Umbilical cord (tissue), 2 donors: Measurements from ENCODE around the gene MYO9B. TPM values are rescaled to one million over a fixed set of nuclear protein-coding genes. Genes with fewer than 3 reads are reported as not detected.

ENCODE experiments used
- DNase-seq: peaks from one replicate; pipeline ENCODE4 v3.0.0-alpha.2; 2015; ENCODE audit warnings: low spot score
- total RNA-seq: library from RNA; depleted of rRNA; stranded (reverse); fragments of >200 nt; gene quantifications from one replicate; pipeline ENCODE4 v1.2.3, GENCODE V29; 2014; ENCODE audit warnings: low replicate concordance; ENCODE audit not compliant: insufficient read depth

MYO9B gene
- total RNA-seq, 1 donor from 2014 or later, result 80.7 TPM

DNA sequence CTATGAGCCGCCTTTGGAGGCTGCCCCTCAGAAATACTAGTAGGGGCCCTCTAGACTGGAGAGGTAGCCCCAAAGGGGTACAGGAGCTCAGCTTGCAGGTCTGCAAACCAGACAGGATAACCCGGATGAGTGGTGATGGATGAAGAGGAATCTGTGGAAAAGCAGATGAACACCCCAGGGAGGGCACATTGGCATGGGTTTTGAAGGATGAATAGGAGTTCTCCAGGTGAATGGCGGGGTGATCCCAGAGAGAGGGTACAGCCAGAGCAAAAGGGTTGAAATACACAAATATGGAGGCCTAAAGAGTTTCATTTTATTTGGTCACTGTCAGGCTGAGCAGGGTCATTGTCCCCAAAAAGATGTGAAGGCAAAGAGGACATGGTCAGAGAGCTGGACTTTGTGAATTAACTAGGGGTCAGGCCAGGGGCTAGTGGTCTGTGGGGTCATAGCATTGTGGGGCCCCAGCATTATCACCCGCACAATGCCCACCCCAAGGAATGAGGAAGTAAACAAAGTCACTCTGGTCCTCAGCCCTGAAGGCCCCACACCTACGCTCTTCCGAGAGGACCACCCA, 165.3 kb downstream of the MYO9B start:
- DNase-seq, result no peak

DNA sequence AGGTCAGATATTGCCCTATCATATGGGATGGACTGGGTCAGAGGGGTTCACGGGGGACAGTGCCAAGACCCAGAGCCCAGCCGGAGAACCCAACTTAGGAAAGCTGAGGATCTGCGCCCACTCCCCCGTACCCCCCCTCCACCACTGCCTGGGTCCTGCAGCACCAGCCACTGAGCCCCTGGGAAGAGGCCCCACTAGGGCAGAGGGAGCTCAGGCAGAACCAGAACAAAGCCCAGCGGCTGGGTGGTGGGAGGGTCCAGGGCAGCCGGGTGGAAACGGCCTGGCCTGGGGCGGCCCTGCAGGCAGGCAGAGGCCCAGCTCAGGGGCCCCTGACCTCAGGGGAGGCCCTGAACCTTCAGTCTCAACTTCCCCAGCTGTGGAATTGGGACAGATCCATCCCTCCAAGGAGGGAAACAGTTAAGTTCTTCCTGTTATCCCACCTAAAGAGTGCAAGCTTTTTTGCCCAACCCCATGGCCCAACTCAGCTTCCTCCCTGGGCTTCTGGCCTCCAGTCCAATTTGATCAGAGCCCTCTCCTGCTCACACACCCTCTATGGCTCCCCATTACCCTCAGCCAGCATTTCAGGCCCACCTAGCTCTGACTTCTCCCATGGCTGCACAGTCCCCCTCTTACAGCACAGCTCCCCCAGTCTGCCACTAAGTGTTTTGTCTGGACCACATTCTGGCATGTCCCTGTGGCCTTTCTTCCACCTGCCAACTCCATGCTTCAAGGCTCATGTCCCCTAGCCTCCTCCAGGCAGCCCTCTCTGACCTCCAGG, 167.0 kb downstream of the MYO9B start:
- peak; percentile 40 for DNase-seq

DNA sequence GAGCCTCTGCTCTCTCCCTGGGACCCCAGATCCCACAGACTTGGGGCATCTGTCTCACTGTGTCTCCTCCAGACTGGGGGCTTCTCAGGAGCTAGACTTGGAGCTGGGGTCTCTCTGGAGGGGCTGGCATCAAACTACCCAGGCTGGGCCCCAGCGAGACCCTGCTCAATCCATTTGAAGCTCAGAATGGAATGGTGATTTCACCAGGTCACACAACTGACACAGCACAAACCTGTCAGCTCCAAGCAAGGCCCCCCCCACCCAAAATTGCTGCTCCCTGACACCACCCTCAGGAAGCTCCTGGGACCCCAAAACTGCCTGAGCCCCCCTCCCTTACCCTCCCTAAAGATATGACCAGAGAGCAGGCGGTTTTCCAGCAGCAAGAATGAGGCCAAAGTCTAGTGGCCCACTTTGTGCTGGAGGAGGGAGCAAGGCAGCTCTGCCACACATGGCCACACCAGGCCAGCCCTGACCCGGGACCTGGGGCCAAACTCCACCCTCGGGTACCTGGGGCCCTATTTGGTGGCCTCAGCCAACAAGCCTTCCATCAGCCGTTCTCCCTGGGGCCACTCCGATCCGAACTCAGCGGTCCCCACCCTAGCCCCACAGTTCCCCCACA, 167.7 kb downstream of the MYO9B start:
- DNase-seq, result no peak

DNA sequence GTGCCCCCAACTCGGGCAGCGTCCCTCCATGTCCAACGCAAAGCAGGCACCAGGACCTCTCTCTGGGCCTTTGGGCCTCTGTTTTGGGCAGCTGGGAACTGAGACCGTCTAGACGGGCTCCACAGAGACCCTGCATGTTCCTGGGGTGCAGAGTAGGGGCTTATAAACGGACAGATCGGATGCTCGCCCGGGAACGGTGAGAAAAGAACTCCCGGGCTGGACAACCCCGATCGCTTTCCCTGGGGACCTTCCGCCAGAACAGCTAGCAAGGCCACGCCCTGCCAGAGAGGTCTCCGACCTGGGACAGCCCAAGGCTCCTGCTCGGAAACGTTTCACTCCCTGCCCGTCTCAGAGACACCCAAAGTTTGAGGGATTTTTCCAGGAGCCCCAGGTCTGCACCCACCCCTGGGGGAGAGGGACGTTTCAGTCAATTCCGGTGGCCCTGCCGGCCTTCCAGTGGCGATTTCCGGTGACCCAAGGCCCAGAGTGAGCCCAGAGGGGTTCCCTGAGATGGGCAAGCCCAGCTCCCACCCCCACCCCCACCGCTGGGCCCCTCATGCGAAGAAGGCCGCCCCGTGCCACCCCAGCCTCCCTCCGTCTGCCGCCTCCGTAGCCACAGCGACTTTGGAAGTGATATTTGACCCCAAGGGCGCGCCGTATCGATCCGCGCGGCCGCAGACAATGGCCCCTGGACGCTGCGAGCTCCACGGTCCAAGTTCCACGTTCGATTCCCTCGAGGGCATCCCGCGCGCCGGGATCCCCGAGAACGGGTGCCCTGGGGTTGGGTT, 168.4 kb downstream of the MYO9B start:
- peak; percentile 49 for DNase-seq

DNA sequence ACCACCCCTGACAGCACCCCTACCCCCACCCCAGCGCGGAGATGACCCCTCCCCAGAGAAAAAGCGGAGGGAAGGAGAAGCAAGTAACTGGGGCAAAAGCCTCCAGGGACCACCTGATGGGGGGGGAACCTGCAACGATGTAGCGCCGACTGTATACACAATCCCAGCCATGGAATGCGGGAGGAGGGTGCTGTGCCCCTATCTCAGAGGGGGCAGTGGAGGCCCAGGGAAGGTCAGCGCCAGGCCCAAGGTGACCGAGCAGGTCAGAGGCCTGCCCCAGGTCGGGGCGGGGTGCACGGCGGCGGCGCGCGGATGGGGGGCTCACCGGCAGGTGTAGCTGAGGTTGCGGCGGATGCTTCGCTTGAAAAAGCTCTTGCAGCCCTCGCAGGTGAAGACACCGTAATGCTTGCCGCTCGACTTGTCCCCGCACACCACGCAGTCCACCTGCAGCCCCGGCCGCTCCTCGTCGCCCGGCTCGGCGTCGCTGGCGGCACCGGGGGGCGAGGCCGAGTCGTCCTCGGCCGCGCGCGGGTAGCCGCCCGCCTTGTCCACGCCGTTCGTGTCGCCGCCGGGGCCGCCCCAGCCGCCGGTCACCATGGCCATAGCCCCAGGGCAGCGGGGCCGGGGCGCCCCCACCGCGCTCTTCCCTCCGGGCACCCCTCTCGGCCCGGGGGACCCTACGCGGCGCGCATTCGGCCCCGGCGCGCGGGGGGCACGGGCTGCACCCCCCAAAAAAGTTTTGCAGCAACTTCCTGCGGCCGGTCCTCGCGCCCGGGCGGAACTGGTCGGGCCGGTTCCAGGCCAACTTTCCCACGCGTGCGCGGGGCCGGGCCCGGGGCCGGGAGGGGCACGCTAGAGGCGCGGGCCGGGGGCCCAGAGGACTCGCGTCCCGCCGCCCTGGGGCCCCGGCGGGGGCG, 169.3 kb downstream of the MYO9B start:
- peak; percentile 46 for DNase-seq

DNA sequence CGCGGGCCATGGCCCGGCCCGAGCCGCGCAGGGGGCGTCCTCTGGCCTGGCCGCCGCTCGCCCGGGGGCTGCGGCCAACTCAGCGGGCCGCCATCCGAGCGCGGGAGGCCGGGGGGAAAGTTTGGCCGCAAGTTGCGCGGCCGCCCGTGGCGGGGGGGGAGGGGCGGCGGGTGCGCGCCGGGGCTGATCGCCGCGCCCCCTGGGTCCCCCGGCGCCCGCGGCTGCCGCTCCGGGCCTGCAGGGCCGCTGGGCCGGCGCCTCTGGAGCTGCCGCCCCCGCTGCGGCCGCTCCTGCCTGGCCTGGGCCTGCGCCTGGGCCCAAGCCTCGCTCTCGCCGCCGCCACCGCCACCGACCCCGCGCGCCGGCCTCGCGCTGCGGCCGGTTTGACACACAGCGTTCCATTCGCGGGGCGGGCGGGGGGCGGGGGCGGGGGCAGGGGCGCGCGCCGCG, 170.0 kb downstream of the MYO9B start, which contains the start of gene NR2F6:
Gene NR2F6 (minus strand): TSS at position 385 of the 450 bp plus-strand sequence. CDS start 699 bp downstream, outside the sequence.
- no peak for DNase-seq

DNA sequence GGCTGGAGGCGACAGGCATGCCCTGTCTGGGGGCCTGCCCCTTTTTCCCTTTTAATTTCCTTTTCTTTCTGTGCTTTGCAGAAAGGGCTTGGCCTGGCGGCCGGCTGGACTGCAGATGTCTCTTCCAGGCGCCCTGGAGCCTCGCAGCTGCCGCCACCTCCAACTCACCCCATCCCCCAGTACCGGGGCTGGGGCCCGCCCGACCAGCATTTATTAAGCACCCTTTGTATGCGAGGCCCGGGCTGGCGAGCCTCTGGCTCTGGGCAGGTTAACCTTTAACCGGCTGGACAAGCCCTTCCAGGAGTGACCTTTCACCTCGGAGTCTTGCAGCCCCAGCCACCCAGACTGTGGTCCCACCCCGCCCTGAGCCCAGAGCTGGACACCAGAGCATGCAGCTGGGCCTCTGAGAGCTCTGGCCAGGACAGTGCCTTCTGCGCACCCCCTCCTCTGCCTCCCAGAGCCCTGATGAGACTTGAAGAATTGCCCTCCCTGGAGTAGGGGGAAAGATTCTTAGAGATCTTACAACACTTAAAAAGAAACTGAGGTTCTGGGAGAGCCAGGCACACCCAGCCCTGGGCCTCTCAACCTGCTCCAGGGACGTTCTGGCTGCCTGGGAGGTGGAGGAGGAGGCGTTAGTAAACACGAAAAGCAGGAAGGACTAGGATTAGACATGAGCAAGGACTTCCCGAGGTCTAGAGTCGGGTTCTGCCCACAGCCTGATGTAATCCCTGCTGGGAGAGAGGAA, 171.3 kb downstream of the MYO9B start:
- peak; percentile 78 for DNase-seq

DNA sequence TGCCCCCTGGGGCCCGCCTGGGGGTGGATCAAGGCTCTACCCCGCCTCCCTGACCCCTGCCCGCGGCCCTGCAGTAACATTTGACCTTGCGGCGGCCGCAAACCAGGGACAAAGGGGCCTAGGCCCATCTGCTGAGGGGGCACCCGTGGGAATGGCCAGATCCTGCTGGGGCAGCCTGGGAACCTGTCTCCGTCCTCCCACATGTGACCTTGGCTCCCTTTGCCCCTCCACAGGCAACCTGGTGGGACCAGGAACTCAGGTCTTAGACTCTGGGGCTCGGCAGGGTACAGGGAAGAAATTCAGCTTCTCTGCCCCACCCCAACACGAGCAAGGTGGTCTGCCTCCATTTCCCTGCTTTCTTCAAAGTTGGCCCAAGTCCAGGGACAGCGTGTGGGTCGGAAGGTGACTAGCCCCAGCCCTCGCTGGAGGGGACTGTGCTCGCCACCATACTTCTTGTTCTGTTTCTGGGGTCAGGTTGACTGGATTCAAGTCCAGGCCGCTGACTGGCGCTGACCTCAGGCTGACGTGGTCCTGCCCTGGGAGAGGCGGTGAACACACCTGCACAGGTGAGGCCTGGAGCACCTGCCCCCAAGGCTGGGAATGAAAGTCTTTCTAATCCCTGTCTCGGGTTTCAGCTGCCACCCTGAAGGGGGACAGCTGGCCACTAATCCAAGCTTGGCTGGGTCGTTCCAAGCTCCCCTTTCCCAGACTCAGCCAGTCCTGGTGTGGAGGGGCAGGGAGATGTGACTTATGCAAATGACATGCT, 172.6 kb downstream of the MYO9B start:
- DNase-seq, result no peak

DNA sequence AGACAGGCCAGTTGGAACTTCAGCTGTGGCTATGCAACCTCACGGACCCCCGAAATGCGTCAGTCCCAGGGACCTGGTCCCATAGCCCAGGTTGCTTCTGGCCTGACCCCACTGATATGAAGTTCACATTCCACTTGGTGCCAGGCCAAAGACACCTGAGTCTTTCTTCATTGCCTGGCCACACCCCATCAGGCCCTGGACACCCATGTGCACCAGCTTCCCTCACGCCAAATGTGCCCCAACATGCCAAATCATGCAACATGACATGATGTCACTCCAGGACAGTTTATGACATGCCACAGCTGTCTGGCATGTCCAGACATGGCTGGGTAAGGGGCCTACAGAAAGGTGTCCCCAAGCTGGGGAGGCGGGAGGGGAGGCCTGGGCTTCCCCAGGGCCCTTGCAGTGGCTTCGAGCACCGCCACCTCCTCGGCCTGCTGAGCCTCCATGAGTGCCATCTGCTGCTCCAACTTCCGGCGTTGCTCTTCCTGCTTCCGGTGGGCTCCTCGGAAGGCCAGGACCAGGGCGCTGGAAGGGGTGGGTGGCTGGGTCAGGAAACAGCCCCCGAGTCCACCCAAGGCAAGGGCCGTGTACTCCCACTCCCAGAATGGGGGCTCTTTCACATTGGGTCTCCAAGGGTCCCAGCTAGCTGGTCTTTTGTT, 174.4 kb downstream of the MYO9B start:
- no peak for DNase-seq

DNA sequence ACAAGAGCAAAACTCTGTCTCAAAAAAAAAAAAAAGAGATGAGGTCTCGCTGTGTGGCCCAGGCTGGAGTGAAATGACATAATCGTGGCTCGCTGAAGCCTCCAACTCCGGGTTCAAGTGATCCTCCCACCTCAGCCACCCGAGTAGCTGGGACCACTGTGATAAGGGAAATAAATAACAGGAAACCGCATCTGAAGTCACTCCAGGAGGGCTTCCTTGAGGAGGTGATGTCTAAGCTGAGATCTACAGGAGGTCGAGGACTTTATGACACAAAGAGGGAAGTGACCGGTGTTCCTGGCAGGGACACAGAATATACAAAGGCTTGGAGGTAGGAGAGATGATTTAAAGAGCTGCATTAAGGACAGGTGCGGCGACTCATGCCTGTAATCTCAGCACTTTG, 179.1 kb downstream of the MYO9B start:
- DNase-seq, result no peak

DNA sequence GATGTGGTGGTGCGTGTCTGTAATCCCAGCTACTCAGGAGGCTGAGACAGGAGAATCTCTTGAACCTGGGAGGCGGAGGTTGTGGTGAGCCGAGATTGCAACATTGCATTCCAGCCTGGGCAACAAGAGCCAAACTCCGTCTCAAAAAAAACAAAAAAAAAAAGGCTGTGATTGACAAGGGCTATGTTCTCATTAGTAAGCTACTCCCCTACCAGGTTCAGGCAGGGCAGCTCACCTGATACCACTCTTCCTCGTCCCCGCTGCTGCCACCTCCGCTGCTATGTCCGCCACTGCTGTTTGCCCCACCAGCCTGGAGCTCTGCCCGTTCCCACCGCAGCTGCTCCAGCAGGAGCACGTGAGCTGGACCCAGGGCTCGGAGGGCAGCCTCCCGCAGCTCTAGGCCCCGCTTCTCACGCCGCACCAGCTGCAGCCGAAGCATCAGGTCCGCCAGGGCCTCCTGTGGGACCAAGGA, 179.6 kb downstream of the MYO9B start:
- no peak for DNase-seq

DNA sequence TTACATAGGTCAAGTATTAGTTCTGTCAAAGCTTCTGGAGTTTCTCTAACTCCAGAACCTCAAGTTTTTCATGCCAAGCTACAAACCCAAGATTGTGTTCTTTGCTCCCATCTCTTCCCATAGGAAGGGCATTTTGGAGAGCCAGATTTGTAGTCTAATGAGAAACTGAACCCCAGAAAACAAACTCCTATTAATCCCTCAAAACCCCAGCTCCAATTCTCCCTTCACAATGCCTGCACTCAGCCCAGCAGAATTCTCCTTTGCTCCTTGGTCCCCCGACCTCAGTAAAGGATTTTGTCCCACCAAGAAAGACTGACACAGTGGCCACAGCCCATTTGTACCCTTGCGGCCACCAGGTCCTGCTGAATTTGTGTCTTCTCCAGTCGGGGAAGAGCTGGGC, 180.6 kb downstream of the MYO9B start:
- no peak for DNase-seq

DNA sequence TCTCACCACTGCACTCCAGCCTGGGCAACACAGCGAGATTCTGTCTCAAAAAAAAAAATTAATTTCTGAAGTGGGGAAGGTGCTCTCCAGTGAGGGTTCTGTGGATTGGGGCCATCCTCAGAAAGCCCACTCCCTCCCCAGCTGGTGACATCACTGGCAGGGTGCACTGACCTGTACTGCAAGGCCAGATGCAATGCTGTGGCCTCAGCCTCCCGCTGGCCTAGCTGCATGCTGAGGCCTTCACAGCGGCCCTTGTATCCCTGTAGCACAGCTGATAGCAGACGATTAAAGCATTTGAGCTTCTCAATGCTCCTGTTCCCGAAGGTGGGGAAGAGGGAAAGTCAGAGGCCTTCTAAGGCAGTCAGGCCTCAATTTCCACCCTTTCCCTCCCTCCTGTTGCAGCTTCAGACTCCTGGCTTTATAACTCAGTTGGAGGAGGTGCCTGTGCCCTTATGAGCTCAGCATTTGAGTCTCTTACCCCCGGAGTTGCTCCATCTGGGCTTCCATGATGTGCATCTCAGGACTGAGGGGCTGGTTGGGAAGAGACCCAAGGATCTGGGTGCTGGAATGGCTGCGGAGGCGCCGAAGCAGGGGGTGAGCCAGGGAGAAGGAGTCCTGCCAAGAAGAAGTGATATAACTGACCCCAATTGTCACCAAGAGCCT, 183.7 kb downstream of the MYO9B start:
- no peak for DNase-seq

DNA sequence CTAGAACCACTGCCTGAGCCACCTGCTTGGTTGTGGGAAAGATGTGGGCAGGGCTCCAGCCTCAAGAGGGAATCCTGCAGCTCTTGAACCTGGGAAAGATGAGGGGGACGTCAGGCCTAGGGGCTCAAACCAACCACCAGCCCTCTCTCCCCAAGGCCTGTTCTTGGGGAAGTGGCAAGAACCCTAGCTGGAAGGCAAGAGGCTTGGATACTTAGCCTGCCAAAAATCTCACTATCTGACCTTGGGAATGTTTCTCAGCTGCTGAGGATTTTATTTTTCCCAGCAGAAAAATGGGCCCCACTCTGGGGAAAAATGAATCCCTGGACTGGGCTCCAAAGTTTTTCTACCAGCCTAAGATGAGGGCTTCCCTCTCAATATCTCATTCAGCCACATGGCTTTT, 184.4 kb downstream of the MYO9B start:
- no peak for DNase-seq

DNA sequence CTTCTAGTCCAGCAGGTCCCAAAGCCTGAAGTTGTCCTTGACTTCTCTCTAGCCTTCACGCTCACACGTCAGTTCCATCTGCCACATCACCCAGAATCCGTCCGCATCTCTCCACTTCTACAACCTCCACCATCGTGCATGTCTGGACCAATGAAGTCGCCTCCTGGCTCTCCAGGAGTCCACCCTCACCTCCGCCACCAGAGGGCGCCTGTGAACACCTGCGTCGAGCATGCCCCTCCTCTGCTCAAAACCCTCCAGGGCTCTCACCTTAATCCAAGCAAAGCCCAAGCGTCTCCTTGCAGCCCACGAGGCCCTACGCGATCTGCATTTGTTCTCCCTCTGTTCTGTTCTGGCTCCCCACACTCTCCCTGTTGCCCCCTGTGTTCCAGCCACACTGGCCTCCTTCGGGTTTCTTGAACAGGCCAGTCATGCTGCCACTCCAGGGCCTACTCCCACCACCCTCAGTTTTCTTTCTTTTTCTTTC, 185.3 kb downstream of the MYO9B start:
- peak; percentile 58 for DNase-seq

DNA sequence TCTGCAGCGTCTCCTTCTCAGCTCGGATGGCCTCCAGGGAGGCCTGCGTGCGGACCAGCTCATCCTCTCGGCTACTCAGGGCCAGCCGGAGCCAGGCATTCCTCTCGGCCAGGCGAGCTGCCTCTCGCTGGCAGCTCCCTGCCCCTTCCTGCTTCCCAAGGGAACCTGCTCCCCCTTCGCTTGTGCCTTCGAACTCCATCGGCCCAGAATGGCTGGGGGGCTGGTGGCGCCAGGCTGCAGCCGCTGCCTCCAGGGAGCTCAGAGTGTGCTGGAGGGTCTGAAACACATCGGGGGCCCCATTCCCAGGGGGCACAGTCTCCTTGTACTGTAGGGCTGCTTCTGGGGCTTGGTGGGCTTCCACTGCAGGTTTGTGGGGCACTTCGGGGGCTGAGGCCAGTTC, 187.0 kb downstream of the MYO9B start:
- no peak for DNase-seq
